NCI-H226 (cell line): ENCODE data around the gene ZSWIM8.
"Not testable (repeated sequence)": the region's sequence is repeated elsewhere in the genome, so short reads cannot be mapped to it uniquely, and the experiment has no call there.

Experiments used
- DNase-seq: peaks from one replicate; pipeline ENCODE4 v3.0.0-alpha.2; 2015

The ZSWIM8 gene

GRCh38 chr10:73779018-73779417 is 6.4 kb upstream of the ZSWIM8 start:
- DNase-seq: no peak

- no peak for DNase-seq
These were observed 5.7 kb upstream of the ZSWIM8 start for GRCh38 chr10:73779539-73780197.

- no peak for DNase-seq
These were observed 5.1 kb upstream of the ZSWIM8 start for GRCh38 chr10:73780301-73780700.

- no peak for DNase-seq
These were observed 4.4 kb upstream of the ZSWIM8 start for GRCh38 chr10:73780966-73781365.

GRCh38 chr10:73781548-73781878 is 3.9 kb upstream of the ZSWIM8 start:
- no peak for DNase-seq

- peak; percentile 77 for DNase-seq
These were observed 3.3 kb upstream of the ZSWIM8 start, which contains the start of gene CHCHD1 for GRCh38 chr10:73781879-73782748. CHCHD1 (plus strand) TSS chr10:73782048; CDS start chr10:73782076, 28 bp downstream.

- no peak for DNase-seq
These were observed 2.7 kb upstream of the ZSWIM8 start for GRCh38 chr10:73782749-73783085.

GRCh38 chr10:73785721-73786511 is 510 bp downstream of the ZSWIM8 start:
- DNase-seq: no peak

- no peak for DNase-seq
These were observed 1.1 kb downstream of the ZSWIM8 start for GRCh38 chr10:73786512-73786885.

- not testable (repeated sequence) for DNase-seq
These were observed 1.8 kb downstream of the ZSWIM8 start for GRCh38 chr10:73787031-73787800.

GRCh38 chr10:73788864-73789658 is 3.7 kb downstream of the ZSWIM8 start:
- no peak for DNase-seq

GRCh38 chr10:73789659-73790055 is 4.3 kb downstream of the ZSWIM8 start:
- DNase-seq: no peak

- DNase-seq: no peak
These were observed 5.7 kb downstream of the ZSWIM8 start for GRCh38 chr10:73790886-73791625.

- no peak for DNase-seq
These were observed 6.5 kb downstream of the ZSWIM8 start for GRCh38 chr10:73791871-73792400.

GRCh38 chr10:73793456-73793855 is 8.1 kb downstream of the ZSWIM8 start:
- DNase-seq: no peak

GRCh38 chr10:73795491-73795890 is 10.1 kb downstream of the ZSWIM8 start:
- not testable (repeated sequence) for DNase-seq

GRCh38 chr10:73796035-73796434 is 10.6 kb downstream of the ZSWIM8 start:
- DNase-seq: not testable (repeated sequence)

GRCh38 chr10:73796766-73797165 is 11.4 kb downstream of the ZSWIM8 start:
- DNase-seq: no peak

- DNase-seq: no peak
These were observed 12.1 kb downstream of the ZSWIM8 start for GRCh38 chr10:73797324-73798025.

- DNase-seq: no peak
These were observed 12.7 kb downstream of the ZSWIM8 start for GRCh38 chr10:73798087-73798486.
